ENCODE measurements around the gene ARHGAP28.

The ARHGAP28 gene

GRCh38 chr18:6955304-6955703 is 225.8 kb downstream of the ARHGAP28 start:
- Histone ChIP-seq H2BK120ac (ENCODE audit: low read depth, low read length) (no peak overlapping the region), H2BK5ac (ENCODE audit: low read depth, low read length, poor library complexity, severe bottlenecking) (no peak overlapping the region), H3K9ac (ENCODE audit: low read length) (no peak overlapping the region), H3K27ac (ENCODE audit: low read length, poor library complexity, severe bottlenecking) (no peak overlapping the region), H3K4me3 (ENCODE audit: insufficient read depth in 1 of 2, low read depth in 1 of 2, low read length in 2 of 2) (no peak overlapping the region), H2BK15ac (ENCODE audit: low read depth, poor library complexity, severe bottlenecking) (no peak overlapping the region), H3K9me3 (ENCODE audit: control insufficient read depth, low read length) (no peaks in the 10 kb centered on the region), H2AFZ (ENCODE audit: low read depth, low read length) (no peak overlapping the region), H3K27me3 (ENCODE audit: control insufficient read depth in 1 of 2, insufficient read depth in 1 of 2, low read length in 2 of 2) (peaks cover 0 to 4% of the 10 kb centered on the region in 2 experiments), H2AK5ac (ENCODE audit: low read length, severe bottlenecking) (no peak overlapping the region), H3K79me1 (replicated peaks; ENCODE audit: low read length, poor library complexity, severe bottlenecking) (no peaks in the 10 kb centered on the region), H3K23ac (ENCODE audit: low read length in 2 of 2) (no peak overlapping the region), H2BK12ac (ENCODE audit: low read length in 2 of 2) (no peak overlapping the region), H3K4me2 (ENCODE audit: low read length, poor library complexity, severe bottlenecking) (no peak overlapping the region), H4K8ac (ENCODE audit: low read length) (no peak overlapping the region), H3K36me3 (ENCODE audit: control insufficient read depth in 1 of 2, insufficient read depth in 2 of 2, low read depth in 1 of 2, low read length in 2 of 2) (peaks cover 0 to 73% of the 10 kb centered on the region in 2 experiments), H3K18ac (ENCODE audit: low read depth in 1 of 2, low read length in 2 of 2) (no peak overlapping the region), H3K4me1 (ENCODE audit: control insufficient read depth, insufficient read depth, low read depth, low read length) (peaks cover 5% of the 10 kb centered on the region), H3K4ac (ENCODE audit: low read depth in 1 of 2, low read length in 2 of 2) (no peak overlapping the region), H4K91ac (ENCODE audit: low read length) (no peak overlapping the region), H3K14ac (ENCODE audit: low read length in 2 of 2) (no peak overlapping the region)
- WGBS = 98% methylated on average over 18 of the region's 18 CpGs
- DNase-seq = no peak

- H3K23ac ChIP-seq (ENCODE audit: low read length in 2 of 2) = no peak overlapping the region
- H2BK12ac ChIP-seq (ENCODE audit: low read length in 2 of 2) = no peak overlapping the region
- H2BK5ac ChIP-seq (ENCODE audit: low read depth, low read length, poor library complexity, severe bottlenecking) = no peak overlapping the region
- H3K4ac ChIP-seq (ENCODE audit: low read depth in 1 of 2, low read length in 2 of 2) = no peak overlapping the region
- peaks cover 8% of the 10 kb centered on the region for H3K4me1 ChIP-seq (ENCODE audit: control insufficient read depth, insufficient read depth, low read depth, low read length)
- H2BK15ac ChIP-seq (ENCODE audit: low read depth, poor library complexity, severe bottlenecking) = no peak overlapping the region
- no peak overlapping the region for H3K4me3 ChIP-seq (ENCODE audit: insufficient read depth in 1 of 2, low read depth in 1 of 2, low read length in 2 of 2)
- H2AFZ ChIP-seq (ENCODE audit: low read depth, low read length) = no peak overlapping the region
- H3K18ac ChIP-seq (ENCODE audit: low read depth in 1 of 2, low read length in 2 of 2) = no peak overlapping the region
- no peak for DNase-seq
- no peak overlapping the region for H3K4me2 ChIP-seq (ENCODE audit: low read length, poor library complexity, severe bottlenecking)
- H3K9me3 ChIP-seq (ENCODE audit: control insufficient read depth, low read length) = no peaks in the 10 kb centered on the region
- H2AK5ac ChIP-seq (ENCODE audit: low read length, severe bottlenecking) = no peak overlapping the region
- H3K79me1 ChIP-seq (replicated peaks; ENCODE audit: low read length, poor library complexity, severe bottlenecking) = no peaks in the 10 kb centered on the region
- H3K27me3 ChIP-seq (ENCODE audit: control insufficient read depth in 1 of 2, insufficient read depth in 1 of 2, low read length in 2 of 2) = no peaks in the 10 kb centered on the region
- no peak overlapping the region for H3K9ac ChIP-seq (ENCODE audit: low read length)
- no peak overlapping the region for H3K14ac ChIP-seq (ENCODE audit: low read length in 2 of 2)
- H4K8ac ChIP-seq (ENCODE audit: low read length) = no peak overlapping the region
- WGBS = 83% methylated on average over 5 of the region's 5 CpGs
- H4K91ac ChIP-seq (ENCODE audit: low read length) = no peak overlapping the region
- H3K36me3 ChIP-seq (ENCODE audit: control insufficient read depth in 1 of 2, insufficient read depth in 2 of 2, low read depth in 1 of 2, low read length in 2 of 2) = peaks cover 0 to 78% of the 10 kb centered on the region in 2 experiments
- H3K27ac ChIP-seq (ENCODE audit: low read length, poor library complexity, severe bottlenecking) = no peak overlapping the region
- no peak overlapping the region for H2BK120ac ChIP-seq (ENCODE audit: low read depth, low read length)
These were observed 227.0 kb downstream of the ARHGAP28 start for GRCh38 chr18:6956495-6956894.

- Histone ChIP-seq H3K36me3 (ENCODE audit: control insufficient read depth in 1 of 2, insufficient read depth in 2 of 2, low read depth in 1 of 2, low read length in 2 of 2) (peaks cover 0 to 82% of the 10 kb centered on the region in 2 experiments), H3K4me3 (ENCODE audit: insufficient read depth in 1 of 2, low read depth in 1 of 2, low read length in 2 of 2) (no peak overlapping the region), H2AFZ (ENCODE audit: low read depth, low read length) (no peak overlapping the region), H3K4me2 (ENCODE audit: low read length, poor library complexity, severe bottlenecking) (no peak overlapping the region), H3K18ac (ENCODE audit: low read depth in 1 of 2, low read length in 2 of 2) (no peak overlapping the region), H2BK120ac (ENCODE audit: low read depth, low read length) (no peak overlapping the region), H3K9ac (ENCODE audit: low read length) (no peak overlapping the region), H2BK12ac (ENCODE audit: low read length in 2 of 2) (no peak overlapping the region), H3K4ac (ENCODE audit: low read depth in 1 of 2, low read length in 2 of 2) (no peak overlapping the region), H2BK15ac (ENCODE audit: low read depth, poor library complexity, severe bottlenecking) (no peak overlapping the region), H3K27me3 (ENCODE audit: control insufficient read depth in 1 of 2, insufficient read depth in 1 of 2, low read length in 2 of 2) (no peaks in the 10 kb centered on the region), H2AK5ac (ENCODE audit: low read length, severe bottlenecking) (no peak overlapping the region), H3K23ac (ENCODE audit: low read length in 2 of 2) (no peak overlapping the region), H2BK5ac (ENCODE audit: low read depth, low read length, poor library complexity, severe bottlenecking) (no peak overlapping the region), H3K14ac (ENCODE audit: low read length in 2 of 2) (no peak overlapping the region), H4K91ac (ENCODE audit: low read length) (no peak overlapping the region), H3K9me3 (ENCODE audit: control insufficient read depth, low read length) (no peaks in the 10 kb centered on the region), H3K4me1 (ENCODE audit: control insufficient read depth, insufficient read depth, low read depth, low read length) (peaks cover 9% of the 10 kb centered on the region), H4K8ac (ENCODE audit: low read length) (no peak overlapping the region), H3K79me1 (replicated peaks; ENCODE audit: low read length, poor library complexity, severe bottlenecking) (no peaks in the 10 kb centered on the region), H3K27ac (ENCODE audit: low read length, poor library complexity, severe bottlenecking) (no peak overlapping the region)
- 95% methylated on average over 12 of the region's 12 CpGs for WGBS
- DNase-seq = no peak
These were observed 227.5 kb downstream of the ARHGAP28 start for GRCh38 chr18:6956999-6957398.

GRCh38 chr18:6959110-6959509 is 229.6 kb downstream of the ARHGAP28 start:
- Histone ChIP-seq H3K4ac (ENCODE audit: low read depth in 1 of 2, low read length in 2 of 2) (no peak overlapping the region), H3K14ac (ENCODE audit: low read length in 2 of 2) (no peak overlapping the region), H2AFZ (ENCODE audit: low read depth, low read length) (no peak overlapping the region), H3K4me3 (ENCODE audit: insufficient read depth in 1 of 2, low read depth in 1 of 2, low read length in 2 of 2) (no peak overlapping the region), H2BK120ac (ENCODE audit: low read depth, low read length) (no peak overlapping the region), H3K23ac (ENCODE audit: low read length in 2 of 2) (no peak overlapping the region), H4K91ac (ENCODE audit: low read length) (no peak overlapping the region), H3K79me1 (replicated peaks; ENCODE audit: low read length, poor library complexity, severe bottlenecking) (no peaks in the 10 kb centered on the region), H3K4me1 (ENCODE audit: control insufficient read depth, insufficient read depth, low read depth, low read length) (peaks cover 12% of the 10 kb centered on the region), H2BK15ac (ENCODE audit: low read depth, poor library complexity, severe bottlenecking) (no peak overlapping the region), H3K4me2 (ENCODE audit: low read length, poor library complexity, severe bottlenecking) (no peak overlapping the region), H2AK5ac (ENCODE audit: low read length, severe bottlenecking) (no peak overlapping the region), H3K27ac (ENCODE audit: low read length, poor library complexity, severe bottlenecking) (no peak overlapping the region), H2BK5ac (ENCODE audit: low read depth, low read length, poor library complexity, severe bottlenecking) (no peak overlapping the region), H3K36me3 (ENCODE audit: control insufficient read depth in 1 of 2, insufficient read depth in 2 of 2, low read depth in 1 of 2, low read length in 2 of 2) (peaks cover 0 to 88% of the 10 kb centered on the region in 2 experiments), H3K9me3 (ENCODE audit: control insufficient read depth, low read length) (no peaks in the 10 kb centered on the region), H2BK12ac (ENCODE audit: low read length in 2 of 2) (no peak overlapping the region), H3K9ac (ENCODE audit: low read length) (no peak overlapping the region), H3K18ac (ENCODE audit: low read depth in 1 of 2, low read length in 2 of 2) (no peak overlapping the region), H4K8ac (ENCODE audit: low read length) (no peak overlapping the region), H3K27me3 (ENCODE audit: control insufficient read depth in 1 of 2, insufficient read depth in 1 of 2, low read length in 2 of 2) (no peaks in the 10 kb centered on the region)
- DNase-seq = no peak
- WGBS = 97% methylated on average over 11 of the region's 12 CpGs
